Tibial artery (tissue), 4 donors: ENCODE results near the gene BPIFB4.
"Not testable (repeated sequence)": the region's sequence is repeated elsewhere in the genome, so short reads cannot be mapped to it uniquely, and the experiment has no call there.

Experiments
- DNase-seq, 2 donors: peaks; one replicate each; pipeline ENCODE4 v3.0.0-alpha.2; 2019
- H3K27ac ChIP-seq, 2 donors: fragments of 200-600 bp; sonication (generic) in 1 of 2; 1 replicate in 1 of 2; 2 replicates in 1 of 2; pipeline ENCODE4 v1.5.1; 2018 to 2019; ENCODE audit warnings: mild to moderate bottlenecking in 1 of 2
- H3K27me3 ChIP-seq, 2 donors: fragments of 200-600 bp; sonication (generic) in 1 of 2; one replicate each; pipeline versions ENCODE4 v1.5.1 to v1.6.0; 2016 to 2019
- H3K36me3 ChIP-seq, 3 donors: fragments of 200-600 bp; sonication (generic) in 2 of 3; one replicate each; pipeline ENCODE4 v1.5.1; 2016 to 2019; ENCODE audit warnings: mild to moderate bottlenecking in 2 of 3
- H3K4me1 ChIP-seq, 4 donors: fragments of 200-600 bp; sonication (generic) in 2 of 4; 1 replicate in 3 of 4; 2 replicates in 1 of 4; pipeline ENCODE4 v1.5.1; 2016 to 2019
- H3K4me3 ChIP-seq, 2 donors: fragments of 200-600 bp; sonication (generic) in 1 of 2; 1 replicate in 1 of 2; 2 replicates in 1 of 2; pipeline ENCODE4 v1.5.1; 2018 to 2019; ENCODE audit warnings: mild to moderate bottlenecking in 2 of 2
- H3K9me3 ChIP-seq, 3 donors: fragments of 200-600 bp; sonication (generic) in 1 of 3; one replicate each; pipeline ENCODE4 v1.5.1; 2016 to 2019
- intact Hi-C: fragments of 100-400 bp; cut with DNase I; formaldehyde crosslinking; loops from one replicate; pipeline ENCODE4 v1.15.0; 2023; ENCODE audit warnings: low total_unique reads
- TF ChIP-seq, protein P1 (sequence below), 2 experiments: fragments of 200-600 bp in 1 of 2; fragments of 450-650 bp in 1 of 2; IDR thresholded peaks; one replicate each; pipeline ENCODE4 v1.5.1; 2017 to 2019; ENCODE audit warnings: antibody characterized with exemption in 2 of 2, mild to moderate bottlenecking in 1 of 2, moderate library complexity in 1 of 2

BPIFB4 gene

DNA sequence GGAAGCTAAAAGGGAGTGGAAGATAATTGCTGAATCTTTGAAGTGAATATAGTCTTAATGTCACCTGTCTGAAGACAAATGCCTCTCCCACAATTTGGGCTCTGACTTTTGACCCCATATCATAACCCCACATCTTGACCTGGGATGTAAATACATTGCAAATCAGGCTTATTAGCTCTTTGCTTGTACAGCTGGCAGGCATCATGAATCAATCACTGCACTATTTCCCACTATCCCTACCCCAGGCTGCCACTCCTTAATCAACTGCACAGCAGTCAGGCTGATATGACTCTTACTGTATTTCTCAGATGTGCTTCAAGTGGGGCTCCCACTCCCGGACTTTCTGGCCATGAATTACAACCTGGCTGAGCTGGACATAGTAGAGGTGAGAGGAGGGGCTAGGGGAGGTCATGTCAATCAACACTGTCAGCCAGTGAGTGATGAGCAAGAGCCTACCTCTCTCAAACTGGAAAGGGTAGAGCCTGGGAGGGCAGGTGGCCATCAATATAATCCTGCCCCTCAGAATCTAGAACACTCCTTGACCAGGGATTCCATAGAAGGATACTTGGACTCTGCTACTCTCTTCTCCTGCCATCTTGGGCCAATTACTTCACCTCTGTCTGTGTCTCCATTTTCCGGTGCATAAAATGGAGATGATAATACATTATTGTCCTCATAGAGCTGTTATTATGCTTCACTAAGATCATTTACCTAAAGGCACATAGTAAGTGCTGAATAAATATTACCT lies 36.3 kb upstream of the BPIFB4 start:
- Histone ChIP-seq H3K27me3 (no peaks in the 10 kb centered on the region), H3K9me3 (peaks cover 0 to 16% (median 8%) of the 10 kb centered on the region in 3 donors), H3K4me3 (no peak overlapping the region), H3K4me1 (no peaks in the 10 kb centered on the region), H3K36me3 (no peaks in the 10 kb centered on the region), H3K27ac (no peak overlapping the region)
- intact Hi-C loops: no loop called here
- TF ChIP-seq, protein P1, sequence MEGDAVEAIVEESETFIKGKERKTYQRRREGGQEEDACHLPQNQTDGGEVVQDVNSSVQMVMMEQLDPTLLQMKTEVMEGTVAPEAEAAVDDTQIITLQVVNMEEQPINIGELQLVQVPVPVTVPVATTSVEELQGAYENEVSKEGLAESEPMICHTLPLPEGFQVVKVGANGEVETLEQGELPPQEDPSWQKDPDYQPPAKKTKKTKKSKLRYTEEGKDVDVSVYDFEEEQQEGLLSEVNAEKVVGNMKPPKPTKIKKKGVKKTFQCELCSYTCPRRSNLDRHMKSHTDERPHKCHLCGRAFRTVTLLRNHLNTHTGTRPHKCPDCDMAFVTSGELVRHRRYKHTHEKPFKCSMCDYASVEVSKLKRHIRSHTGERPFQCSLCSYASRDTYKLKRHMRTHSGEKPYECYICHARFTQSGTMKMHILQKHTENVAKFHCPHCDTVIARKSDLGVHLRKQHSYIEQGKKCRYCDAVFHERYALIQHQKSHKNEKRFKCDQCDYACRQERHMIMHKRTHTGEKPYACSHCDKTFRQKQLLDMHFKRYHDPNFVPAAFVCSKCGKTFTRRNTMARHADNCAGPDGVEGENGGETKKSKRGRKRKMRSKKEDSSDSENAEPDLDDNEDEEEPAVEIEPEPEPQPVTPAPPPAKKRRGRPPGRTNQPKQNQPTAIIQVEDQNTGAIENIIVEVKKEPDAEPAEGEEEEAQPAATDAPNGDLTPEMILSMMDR (IDR thresholded peaks at IDR 0.05): no peak
- DNase-seq: no peak

DNA sequence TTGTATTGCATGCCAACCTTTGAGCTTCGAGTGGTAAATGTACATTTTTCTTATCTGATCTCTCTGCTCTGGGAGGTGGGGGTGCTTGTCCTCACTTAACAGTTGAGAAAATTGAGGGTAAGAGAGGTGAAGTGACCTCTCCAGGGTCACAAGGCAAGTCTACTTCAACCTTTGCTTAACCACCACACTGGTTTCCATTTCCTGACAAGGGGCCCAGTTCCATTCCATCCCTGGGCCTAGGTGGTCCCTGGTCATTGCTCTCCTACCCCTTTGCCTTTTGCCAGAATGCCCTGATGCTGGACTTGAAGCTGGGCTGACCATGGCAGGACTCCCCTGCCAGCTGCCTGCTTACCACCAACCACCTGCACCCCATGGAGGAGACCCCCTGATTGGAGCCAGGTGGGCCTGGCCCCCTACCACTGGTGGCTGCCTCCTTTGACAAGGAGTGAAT lies 35.7 kb upstream of the BPIFB4 start:
- H3K36me3 ChIP-seq: no peaks in the 10 kb centered on the region
- intact Hi-C loops: no loop called here
- H3K9me3 ChIP-seq: peaks cover 0 to 16% (median 8%) of the 10 kb centered on the region in 3 donors
- H3K27ac ChIP-seq: no peak overlapping the region
- TF ChIP-seq, protein P1 (IDR thresholded peaks at IDR 0.05): no peak
- H3K4me3 ChIP-seq: no peak overlapping the region
- no peaks in the 10 kb centered on the region for H3K4me1 ChIP-seq
- no peaks in the 10 kb centered on the region for H3K27me3 ChIP-seq
- no peak for DNase-seq

DNA sequence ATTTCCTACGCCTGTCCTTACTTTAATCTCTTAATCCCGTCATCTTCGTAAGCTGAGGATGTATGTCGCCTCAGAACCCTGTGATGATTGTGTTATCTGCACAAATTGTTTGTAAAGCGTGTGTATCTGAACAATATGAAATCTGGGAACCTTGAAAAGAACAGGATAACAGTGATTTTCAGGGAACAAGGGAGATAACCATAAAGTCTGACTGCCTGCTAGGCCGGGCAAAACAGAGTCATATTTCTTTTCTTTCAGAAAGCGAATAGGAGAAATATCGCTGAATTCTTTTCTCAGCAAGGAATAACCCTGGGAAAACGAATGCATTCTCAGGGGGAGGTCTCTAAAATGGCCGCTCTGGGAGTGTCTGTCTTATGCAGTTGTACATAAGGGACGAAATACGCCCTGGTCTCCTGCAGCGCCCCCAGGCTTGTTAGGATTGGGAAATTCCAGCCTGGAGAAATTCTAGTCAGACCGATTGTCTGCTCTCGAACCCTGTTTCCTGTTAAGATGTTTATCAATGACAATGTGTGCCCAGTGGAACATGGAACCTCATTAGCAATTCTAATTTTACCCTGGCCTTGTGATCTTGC lies 34.2 kb upstream of the BPIFB4 start:
- H3K27me3 ChIP-seq, H3K4me3 ChIP-seq, H3K4me1 ChIP-seq, DNase-seq, H3K27ac ChIP-seq, H3K36me3 ChIP-seq, intact Hi-C loops: not testable (repeated sequence)
- peaks cover 0 to 16% (median 8%) of the 10 kb centered on the region in 3 donors for H3K9me3 ChIP-seq

DNA sequence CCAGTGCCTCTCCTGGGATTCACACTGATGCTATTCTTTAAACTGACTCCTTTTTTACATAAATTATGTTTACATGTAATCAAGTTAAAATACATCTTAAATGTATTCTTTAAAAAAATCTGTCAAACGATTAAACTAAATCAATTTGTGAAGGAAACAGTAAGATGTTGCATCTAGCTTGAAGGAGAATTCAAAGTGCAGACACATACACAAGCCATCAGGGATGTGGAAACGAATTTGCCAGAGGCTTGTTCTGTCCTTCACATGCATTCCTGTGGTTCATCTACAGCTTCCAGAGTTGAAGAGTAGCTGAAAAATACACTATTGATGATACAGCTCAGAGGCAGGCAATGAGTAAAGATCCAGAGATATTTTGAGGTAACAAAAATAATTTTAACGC lies 33.0 kb upstream of the BPIFB4 start:
- Histone ChIP-seq H3K9me3 (peaks cover 0 to 16% (median 8%) of the 10 kb centered on the region in 3 donors), H3K27me3 (no peaks in the 10 kb centered on the region), H3K36me3 (no peaks in the 10 kb centered on the region), H3K4me3 (no peak overlapping the region), H3K4me1 (no peaks in the 10 kb centered on the region), H3K27ac (no peak overlapping the region)
- intact Hi-C loops: no loop called here
- TF ChIP-seq, protein P1 (IDR thresholded peaks at IDR 0.05): no peak
- no peak for DNase-seq

DNA sequence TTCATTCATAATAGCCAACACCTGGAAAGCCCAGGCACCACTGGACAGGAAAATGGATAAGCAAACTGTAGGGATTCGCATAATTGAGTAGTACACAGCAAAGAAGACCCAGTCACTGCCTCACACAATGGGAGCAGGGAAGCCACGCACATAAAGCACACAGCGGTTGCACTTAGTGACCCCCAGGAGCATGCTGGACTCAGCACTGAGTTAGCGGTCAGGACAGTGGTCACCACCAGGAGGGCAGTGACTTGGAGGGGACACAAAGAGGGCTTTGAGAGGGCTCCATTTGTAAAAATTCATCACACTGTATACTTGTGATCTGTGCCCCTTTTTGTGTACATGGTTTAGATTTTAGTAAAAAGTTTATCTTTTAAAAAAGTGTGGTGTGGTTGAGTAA lies 28.1 kb upstream of the BPIFB4 start:
- Histone ChIP-seq H3K27me3 (peaks cover 0 to 19% of the 10 kb centered on the region in 2 donors), H3K27ac (no peak overlapping the region), H3K4me3 (no peak overlapping the region), H3K9me3 (peaks cover 0 to 5% (median 0%) of the 10 kb centered on the region in 3 donors), H3K4me1 (no peaks in the 10 kb centered on the region), H3K36me3 (no peaks in the 10 kb centered on the region)
- TF ChIP-seq, protein P1 (IDR thresholded peaks at IDR 0.05): no peak
- intact Hi-C loops: no loop called here
- no peak for DNase-seq
